ENCODE measurements around the gene ATL1.
"Not testable (repeated sequence)": the region's sequence is repeated elsewhere in the genome, so short reads cannot be mapped to it uniquely, and the experiment has no call there.

Gene ATL1

DNA sequence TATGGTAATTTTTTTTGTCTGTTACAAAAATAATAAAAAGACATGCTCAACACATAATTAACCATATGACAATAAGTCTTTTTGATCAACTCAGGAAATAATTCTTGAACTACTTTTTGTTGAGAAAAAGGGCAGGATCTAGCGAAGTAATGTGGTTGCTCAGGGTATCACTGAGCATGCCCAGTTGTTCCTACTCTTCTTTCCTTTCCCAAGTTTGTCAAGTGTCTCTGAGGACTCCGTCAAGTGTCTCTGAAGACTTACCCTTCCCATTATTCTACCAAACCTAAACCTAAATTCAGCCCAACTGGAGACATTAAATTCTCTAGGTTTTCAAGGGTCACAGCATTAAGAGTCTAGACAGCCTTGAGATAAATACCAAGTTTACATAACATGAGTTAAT lies 104.6 kb downstream of the ATL1 start:
- DNase-seq = not testable (repeated sequence)

- DNase-seq = not testable (repeated sequence)
These were observed 105.4 kb downstream of the ATL1 start for GRCh38 chr14:50665300-50665699.

DNA sequence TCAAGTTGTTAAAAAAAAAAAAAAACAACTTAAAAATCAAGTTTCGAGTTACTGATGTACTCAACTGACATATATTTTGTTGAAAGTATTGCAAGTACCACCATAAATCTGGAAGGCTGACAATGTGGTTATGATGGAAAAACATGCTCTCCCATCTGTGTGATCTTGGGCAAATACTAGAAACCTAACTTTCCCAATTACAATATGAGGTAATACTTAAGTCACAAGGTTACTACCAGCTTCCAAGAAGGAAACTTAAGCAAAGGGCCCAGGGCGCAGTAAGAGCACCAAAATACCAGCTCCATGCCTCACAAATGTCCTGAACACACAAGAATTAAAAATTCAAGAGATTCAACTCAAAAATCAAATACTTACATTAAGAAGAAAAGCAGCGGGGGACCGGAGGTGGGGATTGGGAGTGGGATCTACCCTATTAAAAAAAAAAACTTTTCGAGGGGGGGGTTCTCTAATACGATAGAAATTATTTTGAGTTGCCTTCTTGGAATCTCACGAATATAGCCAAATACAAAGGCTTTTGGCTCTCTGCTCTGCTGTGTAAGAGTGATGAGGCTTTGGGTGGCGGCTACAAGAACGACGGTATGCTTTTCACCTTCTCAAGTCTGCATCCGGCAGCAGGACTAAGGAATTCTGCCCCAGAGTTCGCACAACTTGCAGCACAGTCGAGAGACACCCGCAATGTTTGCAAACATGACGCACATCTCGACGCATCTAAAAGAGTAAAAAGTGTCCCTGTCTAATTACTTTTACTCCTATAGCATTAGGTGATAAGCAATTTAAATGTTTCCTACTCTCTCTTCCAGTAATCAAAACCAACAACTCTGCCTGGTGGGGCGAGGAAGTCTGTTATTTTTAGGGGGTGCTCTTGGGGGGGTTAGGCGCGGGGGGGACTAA lies 107.1 kb downstream of the ATL1 start:
- DNase-seq = no peak

GRCh38 chr14:50667684-50667995 lies 107.7 kb downstream of the ATL1 start:
- DNase-seq = no peak

- peak; percentile 74 for DNase-seq
These were observed 108.3 kb downstream of the ATL1 start, which contains the start of gene SAV1 for GRCh38 chr14:50667996-50668825. Gene SAV1, minus strand, starts transcription at chr14:50668306. Its CDS starts 339 bp downstream, at chr14:50667967.

DNA sequence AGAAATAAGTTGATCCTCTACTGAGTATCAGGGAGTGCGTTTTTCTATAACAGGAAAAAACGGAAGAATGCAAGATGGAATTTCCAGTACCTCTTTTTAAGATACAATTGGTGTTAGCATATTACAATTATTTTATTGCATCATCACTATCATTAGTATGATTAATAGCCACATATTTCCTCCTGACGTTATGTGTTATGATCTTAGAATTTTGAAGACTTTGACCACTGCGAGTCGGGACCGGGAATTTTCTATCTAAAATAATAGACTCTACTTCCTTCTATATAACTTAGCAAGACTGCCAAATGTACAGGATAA lies 108.8 kb downstream of the ATL1 start:
- DNase-seq = no peak

DNA sequence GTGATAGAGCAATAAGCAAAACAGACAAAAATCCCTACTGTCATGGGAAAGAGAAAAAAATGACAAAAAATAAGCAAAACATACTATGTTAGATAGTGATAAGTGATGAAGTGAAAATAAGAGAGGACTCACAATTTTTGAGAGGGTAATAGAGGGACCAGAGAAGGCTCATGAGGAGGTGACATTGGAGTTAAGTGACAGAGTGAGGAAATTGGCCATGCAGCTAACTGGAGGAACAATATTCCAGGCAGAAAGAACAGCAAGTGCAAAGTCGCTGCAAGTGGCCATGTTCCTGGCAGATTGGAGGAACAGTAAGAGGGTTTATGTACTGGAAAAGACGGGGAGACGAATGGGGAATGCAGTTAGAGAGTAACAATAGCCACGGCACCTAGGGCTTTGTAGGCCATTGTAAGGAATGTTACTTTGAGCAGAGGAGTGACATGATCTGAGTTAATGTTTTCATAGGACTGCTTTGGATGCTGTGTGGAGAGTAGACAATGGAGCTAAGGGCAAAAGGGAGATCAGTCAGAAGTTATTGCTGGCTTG lies 109.6 kb downstream of the ATL1 start:
- DNase-seq = no peak

DNA sequence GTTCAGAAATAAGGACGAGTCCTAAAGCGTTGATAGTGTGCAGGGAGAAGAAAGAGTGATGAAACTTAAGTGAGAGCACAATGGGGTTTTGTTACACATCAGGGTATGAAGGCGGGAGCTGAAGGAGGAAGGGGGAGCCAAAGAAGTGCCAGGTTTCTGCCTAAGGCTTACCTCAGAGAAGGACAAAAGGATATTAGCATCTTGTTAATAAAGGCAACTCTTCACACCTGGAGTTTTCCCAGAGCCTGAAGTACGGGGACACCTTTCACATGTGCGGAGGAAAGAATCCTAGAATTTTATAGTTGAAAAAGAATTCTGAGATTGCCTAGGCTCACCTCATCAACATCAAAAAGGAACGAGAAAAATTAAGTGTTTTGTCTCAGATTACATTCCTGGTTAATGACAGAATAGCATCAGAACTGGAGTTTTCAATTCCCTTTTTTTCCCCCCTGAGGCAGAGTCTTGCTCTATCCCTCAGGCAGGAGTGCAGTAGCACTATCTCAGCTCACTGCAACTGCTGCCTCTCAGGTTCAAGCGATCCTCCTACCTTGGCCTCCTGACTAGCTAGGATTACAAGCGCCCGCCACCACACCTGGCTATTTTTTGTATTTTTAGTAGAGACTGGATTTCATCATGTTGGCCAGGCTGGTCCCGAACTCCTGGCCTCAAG lies 110.4 kb downstream of the ATL1 start:
- no peak for DNase-seq

- no peak for DNase-seq
These were observed 110.9 kb downstream of the ATL1 start for GRCh38 chr14:50670866-50671256.

DNA sequence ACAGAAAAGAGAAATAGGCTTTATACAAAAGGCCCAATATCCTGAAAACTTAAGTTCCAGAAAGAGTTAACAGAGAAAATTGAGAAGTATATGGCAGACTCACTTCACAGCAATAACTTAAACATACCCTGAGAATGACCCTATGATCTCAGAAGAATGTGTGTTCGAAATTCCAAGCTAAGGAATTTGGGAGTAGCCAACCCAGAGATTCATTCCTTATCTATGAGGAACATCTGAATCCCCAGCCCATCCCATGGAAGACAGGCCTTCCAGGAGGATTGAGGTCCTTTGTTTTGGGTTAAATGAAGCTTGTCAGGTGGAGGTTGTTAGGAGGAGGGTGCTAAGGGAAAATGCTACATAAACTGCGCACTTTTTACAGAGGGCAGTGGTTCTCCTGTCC lies 115.7 kb downstream of the ATL1 start:
- DNase-seq = no peak

- no peak for DNase-seq
These were observed 117.0 kb downstream of the ATL1 start for GRCh38 chr14:50676814-50677516.

GRCh38 chr14:50677527-50678063 lies 117.7 kb downstream of the ATL1 start:
- no peak for DNase-seq

GRCh38 chr14:50678163-50678562 lies 118.2 kb downstream of the ATL1 start:
- DNase-seq = no peak

GRCh38 chr14:50679674-50680073 lies 119.7 kb downstream of the ATL1 start:
- DNase-seq = no peak
